NCI-H748 (cell line): ENCODE data around the gene SETD1B.
"Not testable (repeated sequence)": the region's sequence is repeated elsewhere in the genome, so short reads cannot be mapped to it uniquely, and the experiment has no call there.

Source experiments
- DNase-seq: peaks from one replicate; lab custom pipeline; 2025; ENCODE audit not compliant: unreplicated experiment; lab: John Stamatoyannopoulos, UW

Gene SETD1B

DNA sequence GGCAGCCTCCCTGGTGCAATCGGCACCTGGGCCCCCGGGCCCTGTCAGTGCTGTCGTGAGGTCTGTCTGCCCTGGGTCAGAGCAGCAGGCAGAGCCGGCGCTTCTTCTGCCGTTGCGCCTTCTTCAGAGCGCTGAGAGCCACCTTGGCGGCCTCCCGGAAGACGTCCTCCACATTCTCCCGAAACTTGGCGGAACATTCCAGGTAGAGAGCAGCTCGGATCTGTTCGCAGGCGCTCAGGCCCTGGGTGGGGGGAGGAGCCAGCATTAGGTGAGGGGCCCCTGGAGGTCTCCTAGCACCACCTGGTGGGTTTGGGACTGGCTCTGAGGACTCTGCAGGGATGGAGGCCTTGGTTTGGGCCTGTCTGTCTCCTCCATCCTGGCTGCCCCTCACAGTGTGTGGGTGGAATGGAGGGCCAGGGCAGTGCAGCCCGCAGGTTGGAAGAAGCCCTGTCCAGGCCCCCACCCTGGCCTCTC is 24.4 kb upstream of the SETD1B start:
- DNase-seq = no peak

DNA sequence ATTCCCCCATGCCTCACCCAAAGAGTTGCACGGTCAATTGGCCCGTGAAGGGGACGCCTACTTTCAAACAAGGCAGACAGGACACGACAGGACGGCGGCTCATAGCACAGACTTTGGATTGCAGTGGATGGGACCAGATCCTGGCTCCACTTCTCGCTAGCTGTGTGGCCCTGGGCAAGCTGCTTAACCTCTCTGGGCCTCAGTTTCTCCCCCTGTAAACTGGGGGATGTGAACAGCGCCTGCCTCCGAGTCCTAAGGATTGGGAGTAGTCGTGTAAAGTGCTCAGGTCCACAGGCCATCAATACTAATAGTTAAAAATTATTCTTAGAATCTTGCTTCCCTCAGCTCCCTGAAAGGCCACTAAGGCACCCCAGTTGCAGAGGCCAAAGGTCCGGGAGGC is 23.4 kb upstream of the SETD1B start:
- no peak for DNase-seq

DNA sequence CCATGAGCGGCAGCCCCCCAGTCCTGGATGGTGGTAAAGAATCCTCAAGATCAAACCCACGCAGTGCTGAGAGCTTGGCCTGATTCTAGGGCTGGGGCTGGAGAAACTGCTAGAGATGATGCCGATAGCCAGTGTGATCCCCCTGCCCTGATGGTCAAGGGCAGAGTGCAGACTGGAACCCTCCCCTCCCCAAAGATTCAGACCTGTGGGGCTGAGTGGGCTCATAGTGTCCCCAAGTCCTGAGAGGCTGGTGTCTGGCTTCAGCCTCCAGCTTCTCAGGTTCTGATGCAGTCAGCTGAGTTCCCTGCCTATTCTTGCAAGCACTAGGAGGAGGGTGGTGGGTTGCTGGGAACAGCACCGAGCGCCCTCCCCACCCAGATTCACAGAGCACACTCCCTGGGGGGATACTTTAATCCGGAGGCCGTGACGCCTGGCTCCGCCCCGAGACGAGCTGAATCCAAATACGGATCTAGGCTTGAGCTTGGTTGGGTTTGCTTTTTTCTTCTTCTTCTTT is 22.3 kb upstream of the SETD1B start:
- DNase-seq = no peak

DNA sequence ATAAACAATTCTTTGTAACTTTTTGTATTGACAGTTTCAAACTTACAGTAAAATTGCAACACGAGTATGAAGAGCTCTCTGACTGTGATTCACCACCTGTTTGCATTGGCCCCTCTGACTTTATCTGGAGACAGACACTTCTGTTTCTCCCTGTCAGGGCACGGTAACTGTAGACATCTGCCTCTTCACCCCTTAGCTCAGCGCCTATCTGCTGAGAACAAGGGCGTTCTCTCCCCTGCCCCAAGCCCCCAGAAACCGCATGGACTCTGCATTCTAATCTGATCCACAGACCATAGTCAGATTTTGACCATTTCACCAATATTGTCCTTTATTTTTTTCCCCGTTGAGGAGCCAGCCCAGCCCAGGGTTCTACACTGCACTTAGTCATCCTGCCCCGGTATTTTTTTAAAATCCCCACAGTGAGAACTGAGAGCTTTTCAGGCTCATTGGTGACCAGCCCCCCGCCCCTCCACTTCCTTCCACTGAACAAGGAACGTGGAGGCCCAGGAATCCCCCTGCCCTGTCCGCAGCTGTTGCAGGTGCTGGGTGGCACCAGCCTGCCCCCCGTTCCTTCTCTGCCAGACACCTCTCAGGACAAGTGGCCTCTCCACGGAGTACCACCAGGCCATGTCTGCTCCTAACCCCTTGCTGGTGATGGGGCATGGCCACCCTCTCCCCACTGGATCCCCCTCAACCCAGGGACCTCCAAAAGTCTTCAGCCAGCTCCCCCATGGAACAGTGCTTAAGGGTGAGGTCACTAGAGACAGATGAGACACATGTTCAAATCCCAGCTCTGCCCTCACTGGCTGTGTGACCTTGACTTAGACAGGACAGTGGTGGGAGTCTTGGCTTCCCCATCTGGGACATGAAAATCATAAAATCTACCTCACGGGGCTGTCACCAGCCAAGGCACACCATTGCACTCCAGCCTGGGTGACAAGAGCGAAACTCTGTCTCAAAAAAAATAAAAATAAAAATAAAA is 21.5 kb upstream of the SETD1B start:
- no peak for DNase-seq

DNA sequence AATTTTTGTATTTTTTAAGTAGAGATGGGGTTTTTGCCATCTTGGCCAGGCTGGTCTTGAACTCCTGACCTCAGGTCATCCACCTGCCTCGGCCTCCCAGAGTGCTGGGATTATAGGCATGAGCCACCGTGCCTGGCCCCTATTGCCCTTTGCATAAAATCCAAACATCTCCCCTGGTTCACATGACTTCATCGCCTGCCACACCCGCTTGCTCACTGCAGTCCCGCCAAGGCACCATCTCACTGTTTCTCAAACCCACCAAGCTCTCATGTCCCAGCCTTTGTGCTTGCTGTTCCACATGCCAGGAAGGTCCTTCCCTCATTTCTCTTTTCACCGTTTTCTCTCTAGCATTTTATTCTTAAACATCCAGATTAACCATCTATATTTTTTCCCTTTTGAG is 20.0 kb upstream of the SETD1B start:
- peak; percentile 13 for DNase-seq

DNA sequence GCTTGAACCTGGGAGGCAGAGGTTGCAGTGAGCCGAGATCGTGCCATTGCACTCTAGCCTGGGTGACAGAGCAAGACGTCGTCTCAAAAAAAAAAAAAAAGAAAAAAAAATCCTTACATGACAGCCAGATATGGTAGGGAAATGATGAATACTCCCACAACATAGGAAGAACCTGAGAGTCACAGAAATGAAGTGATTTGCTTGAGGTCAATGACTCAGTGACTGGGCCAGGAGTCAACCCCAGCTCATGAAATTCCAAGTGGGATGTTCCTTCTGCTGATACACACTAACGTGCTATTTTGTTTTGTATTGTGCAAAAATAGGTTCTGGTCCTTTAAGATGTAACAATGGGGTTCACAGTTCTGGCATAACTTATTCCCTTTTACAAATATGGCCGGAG is 19.3 kb upstream of the SETD1B start:
- no peak for DNase-seq

DNA sequence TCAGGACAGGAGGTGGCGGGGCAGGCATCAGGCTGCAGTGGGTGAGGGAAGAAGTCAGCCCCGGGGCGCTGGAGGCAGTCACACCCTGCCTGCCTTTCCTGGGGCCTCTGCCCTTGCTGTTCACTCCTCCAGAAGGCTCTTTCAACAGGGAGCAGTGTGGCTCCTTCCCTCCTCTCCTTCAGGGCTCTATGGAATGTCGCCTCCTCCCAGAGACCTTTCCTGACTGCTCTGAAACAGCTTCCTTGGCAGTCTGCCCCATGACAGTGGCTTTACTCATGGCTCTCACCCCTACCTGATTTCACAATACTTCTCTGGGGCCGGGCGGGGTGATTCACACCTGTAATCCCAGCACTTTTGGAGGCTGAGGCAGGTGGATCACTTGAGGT is 17.4 kb upstream of the SETD1B start:
- no peak for DNase-seq

DNA sequence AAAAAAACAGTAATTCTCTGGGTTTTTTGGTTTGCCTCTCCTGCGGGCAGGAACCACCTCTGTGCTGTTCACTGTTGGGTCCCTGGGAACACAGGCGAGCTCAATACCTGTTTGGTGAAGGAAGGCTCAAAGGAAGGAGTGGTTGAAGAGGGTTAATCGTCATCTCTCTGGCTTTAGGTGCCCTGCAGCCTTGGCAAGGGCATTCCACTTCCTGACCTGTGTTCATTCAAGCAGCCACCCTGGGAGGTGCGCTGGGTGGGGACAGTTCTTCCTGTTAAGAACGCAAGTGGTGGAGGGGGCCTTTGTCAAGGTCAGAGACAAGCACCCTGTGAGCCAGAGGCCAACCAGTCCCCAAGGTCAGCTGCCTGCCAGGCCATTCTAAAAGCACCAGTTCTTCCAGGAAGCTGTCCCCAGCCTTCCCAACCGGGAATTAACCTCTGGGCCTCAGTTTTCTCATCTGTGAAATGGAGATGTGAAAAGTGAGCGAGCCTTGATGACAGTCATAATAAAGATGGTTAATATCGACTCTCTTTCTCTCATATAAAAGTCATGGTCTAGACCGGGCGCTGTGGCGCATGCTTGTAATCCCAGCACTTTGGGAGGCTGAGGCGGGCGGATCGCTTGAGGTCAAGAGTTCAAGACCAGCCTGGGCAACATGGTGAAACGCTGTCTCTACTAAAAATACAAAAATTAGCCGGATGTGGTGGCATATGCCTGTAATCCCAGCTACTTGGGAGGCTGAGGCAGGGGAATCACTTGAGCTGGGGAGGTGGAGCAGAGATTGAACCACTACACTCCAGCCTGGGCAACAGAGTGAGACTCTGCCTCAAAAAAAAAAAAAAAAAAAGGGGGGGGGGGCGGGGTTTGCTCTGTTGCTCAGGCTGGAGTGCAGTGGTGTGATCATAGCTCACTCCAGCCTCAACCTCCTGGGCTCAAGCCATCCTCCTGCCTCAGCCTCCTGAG is 16.5 kb upstream of the SETD1B start:
- no peak for DNase-seq

DNA sequence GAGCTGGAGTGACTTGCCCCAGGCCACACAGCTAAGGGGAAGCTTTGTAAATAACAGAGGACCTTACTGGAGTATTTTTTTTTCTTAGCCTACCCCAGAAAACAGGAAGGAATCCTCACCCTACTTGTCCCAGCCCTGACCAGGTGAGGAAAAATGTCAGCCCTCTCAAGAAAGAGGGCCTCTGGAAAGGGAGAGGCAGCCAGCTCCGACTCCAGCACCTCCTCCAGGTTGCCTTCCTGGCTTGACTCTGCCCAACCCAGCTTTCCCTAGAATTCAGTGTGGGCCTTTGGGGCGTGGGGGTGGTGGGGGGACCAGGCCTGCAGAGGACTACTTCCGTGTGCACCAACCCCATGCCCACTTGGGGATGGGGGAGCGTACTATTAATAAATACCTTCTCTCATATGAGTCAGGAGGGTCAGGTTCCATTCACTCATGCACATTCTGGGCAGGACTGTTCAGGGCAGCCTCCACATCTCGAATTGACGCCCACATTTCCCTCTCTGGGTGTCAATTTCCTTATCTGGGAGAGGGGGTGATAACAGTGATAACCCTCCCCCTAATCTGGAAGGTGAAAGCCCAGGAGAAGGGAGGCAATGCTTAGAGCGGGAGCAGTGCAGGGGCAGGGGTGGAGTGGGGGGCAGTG is 15.5 kb upstream of the SETD1B start:
- DNase-seq = no peak

DNA sequence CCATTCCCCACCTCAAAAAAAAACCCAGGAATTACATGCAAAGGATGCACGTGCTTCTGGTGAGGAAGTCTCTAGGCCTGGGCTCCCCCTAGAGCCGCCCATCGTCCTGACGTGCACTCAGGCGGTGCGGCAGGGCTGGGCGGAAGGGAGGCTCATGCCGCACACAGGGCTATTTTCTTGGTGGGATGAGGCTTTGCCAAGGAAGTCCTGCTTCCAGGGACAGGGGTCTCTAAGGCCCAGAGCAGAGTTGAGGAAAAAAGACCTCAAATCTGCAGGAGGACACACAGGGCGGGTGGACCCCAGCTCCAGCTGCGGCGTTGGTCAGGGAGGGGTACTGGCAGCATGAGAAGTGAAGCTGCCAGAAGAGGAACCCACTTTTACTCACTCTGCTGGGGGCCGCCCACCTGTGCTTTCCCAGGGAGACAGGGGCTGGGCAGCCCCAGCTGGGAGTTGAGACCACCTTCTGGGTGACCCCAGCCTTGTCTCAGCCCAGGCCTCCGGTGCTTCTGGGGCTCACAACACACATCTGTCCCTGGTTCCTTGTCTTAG is 14.5 kb upstream of the SETD1B start:
- DNase-seq = no peak

DNA sequence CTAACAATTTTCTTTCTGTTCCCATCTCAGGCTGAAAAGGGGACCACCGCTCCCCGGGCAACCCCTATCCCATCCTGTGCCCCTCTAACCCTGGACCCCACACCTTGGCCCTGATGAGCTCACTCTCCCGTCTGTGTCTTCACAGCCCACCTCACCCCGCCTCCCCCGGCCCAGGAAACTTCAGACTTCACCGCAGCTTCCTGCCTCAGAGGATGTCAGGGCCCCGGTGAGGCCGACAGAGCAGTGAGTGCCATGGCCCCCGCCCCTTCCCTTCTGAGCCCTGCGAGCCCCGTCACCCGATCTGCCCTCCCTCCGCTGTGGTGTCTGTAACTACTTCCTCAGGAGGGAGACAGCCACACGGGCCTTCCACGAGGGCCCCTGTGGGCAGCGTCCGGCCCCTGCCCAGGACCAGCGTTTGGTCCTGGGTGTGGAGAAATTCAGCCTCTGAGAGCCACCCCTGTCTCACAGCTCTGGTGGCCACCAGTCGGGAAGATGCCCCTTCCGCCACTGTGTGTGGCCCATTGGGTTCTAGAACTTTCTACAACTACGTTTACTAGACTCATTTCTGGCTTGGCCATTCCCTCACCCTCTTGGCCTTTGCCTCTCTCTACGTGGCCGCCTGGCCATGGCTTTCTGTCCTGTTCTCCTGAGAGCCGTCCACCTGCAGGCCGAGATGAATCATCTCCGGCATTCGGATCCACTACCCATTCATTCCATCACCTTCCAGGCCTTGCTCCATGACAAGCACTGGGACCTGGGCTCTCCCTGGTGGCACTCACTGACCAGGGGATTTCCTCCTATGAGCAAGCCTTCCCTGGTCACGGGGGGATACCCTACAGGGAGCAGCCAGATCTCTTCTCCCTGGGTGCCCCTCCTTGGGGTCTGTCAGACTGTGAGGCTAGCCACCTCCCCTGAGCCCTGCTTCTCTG is 13.7 kb upstream of the SETD1B start:
- DNase-seq = no peak

DNA sequence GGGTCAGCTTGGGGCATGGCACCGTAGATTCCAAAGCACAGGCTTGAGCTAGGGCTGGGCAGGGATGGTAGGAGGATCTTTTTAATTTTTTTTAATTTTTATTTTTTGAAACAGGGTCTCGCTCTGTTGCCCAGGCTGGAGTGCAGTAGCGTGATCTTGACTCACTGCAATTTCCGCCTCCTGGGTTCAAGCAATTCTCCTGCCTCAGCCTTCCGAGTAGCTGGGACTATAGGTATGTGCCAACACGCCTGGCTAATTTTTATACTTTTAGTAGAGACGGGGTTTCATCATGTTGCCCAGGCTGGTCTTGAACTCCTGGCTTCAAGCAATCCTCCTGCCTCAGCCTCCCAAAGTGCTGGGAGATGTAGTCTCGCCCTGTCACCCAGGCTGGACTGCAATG is 13.0 kb upstream of the SETD1B start:
- not testable (repeated sequence) for DNase-seq

DNA sequence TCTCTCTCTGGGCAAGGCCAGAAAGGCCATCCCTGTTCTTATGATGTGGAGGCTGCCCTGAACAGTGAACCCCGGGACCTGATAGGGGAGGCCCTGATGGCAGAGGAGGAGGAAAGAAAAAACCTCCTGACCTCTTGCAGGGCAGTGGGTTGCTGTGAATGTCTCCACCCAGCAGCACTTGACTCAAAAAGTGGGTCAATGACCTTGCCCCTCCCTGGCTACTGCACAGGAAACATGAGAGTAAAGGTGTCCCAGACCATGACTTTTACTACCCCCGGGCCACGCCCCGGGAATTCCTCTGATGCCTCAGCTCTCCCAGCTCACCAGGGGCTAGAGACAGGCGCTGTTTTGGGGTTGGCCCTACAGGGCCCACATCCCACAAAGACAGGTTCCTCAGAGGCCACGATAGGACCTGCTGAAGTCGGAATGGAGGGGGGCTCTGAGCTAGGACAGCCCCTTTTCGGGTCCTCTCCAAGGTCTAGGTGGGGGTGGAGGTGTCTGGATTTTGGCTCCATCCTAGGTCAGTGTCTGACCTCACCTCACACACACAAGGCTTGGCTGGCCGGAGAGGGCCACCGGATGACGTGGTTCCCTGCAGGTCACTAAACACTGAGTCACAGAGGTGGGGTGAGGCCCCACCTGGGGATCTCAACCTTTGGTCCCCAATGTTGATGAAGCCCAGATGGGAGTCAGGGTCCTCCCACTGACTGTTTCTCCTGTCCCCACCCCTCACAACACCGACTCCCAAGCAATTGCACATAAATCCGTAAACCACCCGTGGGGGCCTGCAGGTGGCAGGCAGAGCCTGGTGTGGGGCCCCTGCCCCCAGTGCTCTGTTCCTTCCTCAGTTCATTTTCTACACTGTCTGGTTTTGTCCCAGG is 11.9 kb upstream of the SETD1B start:
- no peak for DNase-seq

DNA sequence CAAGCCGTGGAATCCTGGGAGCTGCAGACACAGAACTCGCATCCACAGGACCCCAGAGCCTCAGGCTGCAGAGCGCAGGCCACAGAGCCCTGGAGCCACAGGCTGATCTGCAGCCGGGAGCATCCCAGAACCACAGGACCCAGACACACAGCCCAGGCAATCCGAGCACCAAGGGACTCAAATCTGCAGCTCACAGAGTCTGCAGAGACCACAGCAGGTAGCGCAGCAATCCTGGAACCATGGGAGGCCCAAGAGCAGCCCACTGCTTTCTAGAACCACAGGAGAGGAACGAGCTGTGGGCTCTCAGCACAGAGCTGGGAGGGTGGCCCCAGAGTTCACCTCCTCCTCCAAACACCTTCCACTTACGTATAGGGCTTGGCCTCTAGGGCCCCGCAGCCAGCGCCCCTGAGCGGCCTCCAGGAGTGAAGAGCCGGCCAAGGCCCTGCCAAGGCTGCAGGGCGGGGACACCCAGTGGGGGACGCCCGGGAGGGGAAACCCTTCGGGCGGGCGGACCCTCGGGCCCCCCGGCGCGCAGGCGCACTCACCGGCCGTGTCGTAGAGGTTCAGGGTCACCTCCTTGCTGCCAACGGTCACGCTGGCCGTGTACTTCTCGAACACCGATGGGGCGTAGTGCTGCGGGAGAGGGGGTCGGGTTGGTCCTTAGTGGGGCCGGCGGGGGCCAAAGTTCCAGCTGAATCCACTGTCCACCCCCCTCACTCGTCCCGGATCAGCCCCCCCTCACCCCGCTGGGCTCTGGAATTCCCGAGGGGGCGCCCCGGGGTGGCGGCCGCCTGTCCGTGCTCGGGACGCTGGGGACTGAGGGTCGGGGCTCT is 11.0 kb upstream of the SETD1B start:
- no peak for DNase-seq

DNA sequence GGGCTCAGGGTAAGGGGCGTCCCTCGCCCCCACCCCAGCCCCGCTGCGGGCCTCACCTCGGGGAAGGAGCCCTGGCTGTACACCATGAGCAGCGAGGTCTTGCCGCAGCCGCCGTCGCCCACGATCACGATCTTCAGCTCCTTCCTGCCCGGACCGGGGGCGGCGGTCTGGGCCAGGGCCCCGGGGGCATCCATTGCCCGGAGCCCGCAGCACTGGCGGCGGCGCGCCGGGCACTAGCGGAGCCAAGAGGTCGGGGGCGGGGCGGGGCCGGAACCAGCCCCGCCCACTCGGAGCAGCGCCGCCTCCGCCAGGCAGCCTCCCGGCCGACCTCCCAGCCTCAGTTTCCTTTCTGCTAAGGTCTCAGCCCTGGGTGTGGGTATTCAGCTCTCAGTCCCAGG is 10.4 kb upstream of the SETD1B start, which contains the start of gene RHOF:
Gene RHOF (minus strand): TSS at position 249 of the 398 bp plus-strand sequence. CDS start 55 bp downstream, at position 194.
- no peak for DNase-seq

DNA sequence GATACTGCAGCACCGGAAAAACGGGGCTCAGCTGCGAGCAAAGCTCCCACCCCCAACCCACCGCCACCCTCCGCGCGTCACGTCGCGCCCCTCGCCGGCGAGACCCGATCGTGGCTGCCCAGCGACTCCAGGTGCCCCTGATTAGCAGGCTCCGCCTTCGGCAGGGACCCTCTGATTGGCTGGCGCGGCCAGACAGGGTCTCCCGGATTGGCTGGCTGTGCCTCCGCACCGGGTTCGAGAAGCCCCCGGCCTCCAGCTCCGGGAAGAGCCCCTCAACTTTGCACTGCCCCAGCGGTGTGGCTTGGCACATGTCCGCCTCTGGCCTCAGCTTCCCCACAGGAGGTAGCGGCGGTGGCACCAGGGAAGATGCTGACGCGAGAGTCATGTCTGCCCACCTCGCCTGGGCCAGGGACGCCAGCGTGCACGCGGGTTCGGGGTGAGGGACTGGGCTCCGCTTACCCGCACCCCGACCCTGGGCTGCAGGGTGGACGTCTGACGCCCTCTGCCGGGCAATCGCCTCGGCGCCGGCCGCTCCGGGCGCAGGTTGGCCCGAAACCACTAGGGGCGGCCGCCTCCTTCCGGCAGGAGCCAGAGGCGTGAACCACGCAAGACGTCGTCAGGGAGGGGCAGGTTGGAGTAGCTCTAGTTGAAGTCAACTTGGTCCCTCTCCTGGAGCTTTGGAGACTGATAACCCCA is 9.8 kb upstream of the SETD1B start:
- DNase-seq = peak; percentile 85

DNA sequence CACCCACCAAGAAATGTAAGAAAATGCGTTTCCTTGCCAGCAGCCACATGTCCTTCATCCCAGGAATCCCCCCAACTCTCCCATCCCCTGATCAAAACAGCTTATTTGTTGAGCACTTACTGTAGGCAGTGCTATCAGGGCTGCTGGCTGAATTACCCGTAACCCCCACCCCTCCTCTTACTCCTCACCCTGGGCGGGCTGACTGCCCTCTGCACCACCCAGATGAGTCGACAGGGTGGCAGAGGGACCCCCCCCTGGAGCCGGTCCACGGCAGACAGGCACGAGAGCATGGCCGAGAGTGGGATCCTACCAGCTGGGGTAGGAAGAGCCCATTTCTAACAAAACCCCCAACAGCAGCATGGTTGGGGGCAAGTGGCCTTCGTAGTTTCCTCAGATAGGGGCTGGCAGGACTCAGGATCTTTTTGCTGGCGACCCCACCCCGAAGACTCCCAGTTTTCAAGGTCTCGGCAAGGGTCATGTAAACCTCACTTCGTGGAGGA is 9.2 kb upstream of the SETD1B start:
- DNase-seq = no peak
